Testis (tissue), 3 donors: ENCODE measurements around the gene RSPRY1. TPM values are rescaled to one million over a fixed set of nuclear protein-coding genes. Genes with fewer than 3 reads are reported as not detected.

Source experiments
- DNase-seq: peaks from one replicate; pipeline ENCODE4 v3.0.0-alpha.2; 2019
- H3K27ac ChIP-seq, 2 donors: fragments of 200-600 bp; sonication (generic); one replicate each; pipeline ENCODE4 v1.5.1; 2019
- H3K27me3 ChIP-seq: fragments of 200-600 bp; sonication (generic); one replicate; pipeline ENCODE4 v1.5.1; 2019
- H3K36me3 ChIP-seq: fragments of 200-600 bp; sonication (generic); one replicate; pipeline ENCODE4 v1.5.1; 2017; ENCODE audit warnings: low read depth; ENCODE audit errors: missing control alignments
- H3K4me1 ChIP-seq: fragments of 200-600 bp; sonication (generic); one replicate; pipeline ENCODE4 v1.5.1; 2019
- H3K4me3 ChIP-seq, 2 donors: fragments of 200-600 bp; sonication (generic); one replicate each; pipeline ENCODE4 v1.5.1; 2017 to 2019
- H3K9me3 ChIP-seq: fragments of 200-600 bp; sonication (generic); one replicate; pipeline ENCODE4 v1.5.1; 2017
- CTCF ChIP-seq, 3 experiments: fragments of 450-650 bp in 2 of 3; fragments of 200-600 bp in 1 of 3; sonication (generic) in 1 of 3; IDR thresholded peaks; one replicate each; pipeline ENCODE4 v1.5.1; 2016 to 2019; ENCODE audit warnings: antibody characterized with exemption in 3 of 3, mild to moderate bottlenecking in 2 of 3, moderate library complexity in 1 of 3
- POLR2A ChIP-seq: fragments of 450-650 bp; IDR thresholded peaks from one replicate; pipeline ENCODE4 v1.6.1; 2017; ENCODE audit warnings: antibody characterized with exemption, mild to moderate bottlenecking, moderate library complexity
- WGBS, 2 donors: methylation state at CpG; one replicate each; pipeline ENCODE4 v1.1.5; 2018; 5-methylcytosine and 5-hydroxymethylcytosine counted together
- intact Hi-C: fragments of 100-400 bp; cut with DNase I; formaldehyde crosslinking; loops from one replicate; pipeline ENCODE4 v1.15.1; 2023; ENCODE audit warnings: low total_unique reads
- polyA plus RNA-seq: library from polyadenylated mRNA; stranded (reverse); fragments of 350-450 nt; fragmentation: Illumina TruSeq; extraction: RNeasy Lipid Tissue Mini Kit (QIAGEN cat#74804); gene quantifications from one replicate; pipeline ENCODE4 v1.2.3, GENCODE V29; 2014; ENCODE audit warnings: low read depth, low replicate concordance; ENCODE audit not compliant: insufficient read depth
- total RNA-seq, 2 donors: library from RNA; depleted of rRNA; stranded (reverse); fragments of >200 nt; gene quantifications; one replicate each; pipeline ENCODE4 v1.2.3, GENCODE V29; 2016

The RSPRY1 gene
- total and polyA plus RNA-seq, 3 donors from 2014 or later, result 53.0 to 81.2 (median 73.3) TPM

GRCh38 chr16:57258910-57259475 is 72.9 kb downstream of the RSPRY1 start:
- no peak overlapping the region for H3K27ac ChIP-seq
- H3K4me3 ChIP-seq, result no peak overlapping the region
- H3K9me3 ChIP-seq, result no peaks in the 10 kb centered on the region
- TF ChIP-seq CTCF (IDR thresholded peaks at IDR 0.05) (no peak), POLR2A (no peak)
- 89 to 90% methylated on average over 1 of the region's 1 CpG for WGBS, 2 donors
- H3K36me3 ChIP-seq, result no peaks in the 10 kb centered on the region
- H3K4me1 ChIP-seq, result peaks cover 14% of the 10 kb centered on the region
- no peaks in the 10 kb centered on the region for H3K27me3 ChIP-seq
- intact Hi-C loops, result no loop called here
- DNase-seq, result no peak

GRCh38 chr16:57260294-57260929 is 74.3 kb downstream of the RSPRY1 start:
- no peak for TF ChIP-seq POLR2A
- no peak for TF ChIP-seq CTCF (IDR thresholded peaks at IDR 0.05)
- intact Hi-C loops, result no loop called here
- peak; percentile 15 for DNase-seq
- Histone ChIP-seq H3K9me3 (no peaks in the 10 kb centered on the region), H3K27me3 (no peaks in the 10 kb centered on the region), H3K27ac (peak overlapping the region; percentile 31 to 58), H3K36me3 (no peaks in the 10 kb centered on the region), H3K4me3 (no peak overlapping the region), H3K4me1 (peaks cover 14% of the 10 kb centered on the region)
- WGBS, 2 donors, result 43 to 49% methylated on average over 15 to 16 of the region's 16 CpGs

GRCh38 chr16:57261806-57262205 is 75.7 kb downstream of the RSPRY1 start:
- Histone ChIP-seq H3K4me1 (peaks cover 28% of the 10 kb centered on the region), H3K27me3 (no peaks in the 10 kb centered on the region), H3K4me3 (no peak overlapping the region), H3K27ac (no peak overlapping the region), H3K36me3 (no peaks in the 10 kb centered on the region), H3K9me3 (no peaks in the 10 kb centered on the region)
- DNase-seq, result peak; percentile 9
- intact Hi-C loops, result no loop called here
- TF ChIP-seq CTCF (IDR thresholded peaks at IDR 0.05) (no peak), POLR2A (no peak)
- WGBS, 2 donors, result 93% methylated on average over 9 of the region's 9 CpGs

- H3K4me3 ChIP-seq, result no peak overlapping the region
- H3K9me3 ChIP-seq, result no peaks in the 10 kb centered on the region
- intact Hi-C loops, result no loop called here
- H3K36me3 ChIP-seq, result no peaks in the 10 kb centered on the region
- H3K27ac ChIP-seq, result peak overlapping the region in 1 of 2 donors; percentile 24
- peak; percentile 16 for DNase-seq
- WGBS, 2 donors, result 57 to 70% methylated on average over 3 to 17 of the region's 17 CpGs
- peaks cover 38% of the 10 kb centered on the region for H3K4me1 ChIP-seq
- TF ChIP-seq CTCF (IDR thresholded peaks at IDR 0.05), result no peak
- no peak for TF ChIP-seq POLR2A
- no peaks in the 10 kb centered on the region for H3K27me3 ChIP-seq
Measured at GRCh38 chr16:57262841-57263540, 76.9 kb downstream of the RSPRY1 start.
